HG03139 (cell line): ENCODE data around the gene G2E3.
A peak's percentile ranks its signal among the peaks of the same experiment; 100 is the strongest.
"Not testable (repeated sequence)": the region's sequence is repeated elsewhere in the genome, so short reads cannot be mapped to it uniquely, and the experiment has no call there.

ENCODE experiments used
- ATAC-seq: cut with Tn5 transposase; IDR thresholded peaks from one replicate; pipeline ENCODE4 v1.9.1; 2021; ENCODE audit not compliant: unreplicated experiment

G2E3 gene, protein sequence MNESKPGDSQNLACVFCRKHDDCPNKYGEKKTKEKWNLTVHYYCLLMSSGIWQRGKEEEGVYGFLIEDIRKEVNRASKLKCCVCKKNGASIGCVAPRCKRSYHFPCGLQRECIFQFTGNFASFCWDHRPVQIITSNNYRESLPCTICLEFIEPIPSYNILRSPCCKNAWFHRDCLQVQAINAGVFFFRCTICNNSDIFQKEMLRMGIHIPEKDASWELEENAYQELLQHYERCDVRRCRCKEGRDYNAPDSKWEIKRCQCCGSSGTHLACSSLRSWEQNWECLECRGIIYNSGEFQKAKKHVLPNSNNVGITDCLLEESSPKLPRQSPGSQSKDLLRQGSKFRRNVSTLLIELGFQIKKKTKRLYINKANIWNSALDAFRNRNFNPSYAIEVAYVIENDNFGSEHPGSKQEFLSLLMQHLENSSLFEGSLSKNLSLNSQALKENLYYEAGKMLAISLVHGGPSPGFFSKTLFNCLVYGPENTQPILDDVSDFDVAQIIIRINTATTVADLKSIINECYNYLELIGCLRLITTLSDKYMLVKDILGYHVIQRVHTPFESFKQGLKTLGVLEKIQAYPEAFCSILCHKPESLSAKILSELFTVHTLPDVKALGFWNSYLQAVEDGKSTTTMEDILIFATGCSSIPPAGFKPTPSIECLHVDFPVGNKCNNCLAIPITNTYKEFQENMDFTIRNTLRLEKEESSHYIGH

DNA sequence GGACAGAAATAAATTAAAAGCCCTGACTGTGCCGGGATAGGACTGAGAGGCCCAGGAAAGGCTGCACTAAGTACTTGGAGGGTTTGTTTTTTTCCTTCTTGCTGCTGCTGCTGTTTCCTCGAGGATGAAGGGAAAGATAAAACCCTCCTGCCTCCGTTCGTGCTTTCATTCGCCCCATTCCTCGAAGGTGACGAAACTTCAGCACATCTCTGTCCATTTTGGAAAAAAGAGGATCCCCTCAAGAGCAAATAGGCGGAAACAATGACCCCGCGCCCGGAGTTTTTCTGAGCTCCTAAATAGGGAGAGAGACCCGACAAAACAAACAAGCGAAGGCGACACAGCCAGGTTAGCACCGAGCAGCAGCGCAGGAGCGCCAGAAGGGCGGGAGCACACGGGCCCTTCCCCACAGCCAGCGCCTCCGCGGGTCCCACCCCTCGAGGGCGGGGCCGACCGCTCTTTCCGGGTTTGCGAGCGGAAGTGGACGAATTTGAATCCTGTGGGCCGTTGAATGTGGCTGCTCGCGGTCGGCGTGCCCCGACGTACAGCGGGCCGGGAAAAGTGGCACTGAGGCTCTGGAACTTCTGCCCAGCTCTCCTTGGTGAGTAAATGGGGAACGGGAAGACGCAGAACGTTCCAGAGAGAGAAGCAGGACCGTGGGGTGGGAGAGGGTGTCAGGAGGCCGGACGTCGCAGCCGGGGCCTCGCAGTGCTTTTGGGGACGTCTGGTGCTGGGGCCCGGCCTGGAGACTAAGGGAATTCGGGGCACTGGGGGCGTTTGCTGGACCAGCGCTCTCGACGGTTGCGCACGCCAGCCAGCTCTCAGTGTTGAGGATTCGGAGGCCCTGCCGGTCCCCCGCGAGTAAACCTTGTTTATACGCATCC lies at the start of gene G2E3:
G2E3 (plus strand) TSS at position 484 of the 881 bp plus-strand sequence. CDS start 21,922 bp downstream, outside the sequence.
- ATAC-seq, result peak; percentile 99

DNA sequence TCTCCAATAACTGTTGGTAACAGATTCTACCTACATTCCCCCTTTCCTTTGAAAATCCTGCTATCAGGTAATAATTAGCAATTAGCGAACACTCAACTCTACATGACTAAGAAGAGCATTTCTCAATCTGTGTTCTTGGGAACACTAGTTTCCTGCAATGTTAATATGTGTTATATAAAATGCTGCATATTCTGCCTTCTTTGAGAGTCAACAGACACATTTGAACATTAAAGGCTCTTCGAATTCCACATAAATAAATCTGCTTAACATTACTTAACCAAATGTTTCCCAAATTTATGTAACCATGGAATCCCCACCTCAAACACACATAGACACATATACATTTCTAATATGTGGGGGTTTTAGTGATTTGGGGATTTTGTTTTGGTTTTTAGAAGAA lies 41.2 kb upstream of the G2E3 start:
- ATAC-seq, result no peak

- ATAC-seq, result no peak
These were observed 39.9 kb upstream of the G2E3 start for GRCh38 chr14:30518867-30519560.

- no peak for ATAC-seq
These were observed 39.0 kb upstream of the G2E3 start for GRCh38 chr14:30519961-30520360.

DNA sequence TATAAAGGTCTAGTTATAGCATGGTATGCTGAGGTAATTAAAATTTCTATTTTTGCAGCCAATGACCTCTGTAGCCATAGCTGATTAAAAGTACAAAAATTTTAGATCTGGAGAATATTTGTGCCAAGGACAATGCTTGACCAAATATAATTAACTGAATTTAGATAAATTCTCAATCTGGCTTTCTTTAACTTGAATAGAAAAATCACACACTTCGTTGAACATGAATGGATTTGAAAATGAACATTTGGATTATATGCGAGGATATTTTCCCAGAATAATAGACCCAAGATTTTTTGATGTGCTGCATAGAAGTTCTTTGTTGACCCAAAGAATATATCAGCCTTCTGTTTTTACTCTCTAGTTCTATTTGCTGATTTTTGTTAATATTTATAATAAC lies 38.4 kb upstream of the G2E3 start:
- no peak for ATAC-seq

- ATAC-seq, result no peak
These were observed 36.8 kb upstream of the G2E3 start for GRCh38 chr14:30521899-30522736.

DNA sequence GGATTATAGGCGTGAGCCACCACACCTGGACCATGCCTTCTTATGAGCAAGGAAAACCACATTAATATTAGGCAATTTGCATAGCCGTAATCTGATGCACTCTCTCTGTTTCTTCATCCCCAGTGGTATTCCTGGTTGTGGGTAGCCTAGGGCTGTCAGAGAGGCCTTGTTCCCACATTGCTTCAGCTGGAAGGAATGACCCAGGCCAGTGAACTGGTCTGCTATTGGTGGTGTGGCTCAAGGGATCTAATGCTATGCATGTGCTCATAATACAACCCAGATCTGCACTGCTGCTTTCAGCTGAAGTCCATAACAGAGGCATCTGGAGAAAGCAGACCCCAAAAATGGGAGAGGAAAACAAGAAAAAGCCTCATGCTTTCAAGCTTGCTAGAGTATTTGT lies 33.1 kb upstream of the G2E3 start:
- no peak for ATAC-seq

DNA sequence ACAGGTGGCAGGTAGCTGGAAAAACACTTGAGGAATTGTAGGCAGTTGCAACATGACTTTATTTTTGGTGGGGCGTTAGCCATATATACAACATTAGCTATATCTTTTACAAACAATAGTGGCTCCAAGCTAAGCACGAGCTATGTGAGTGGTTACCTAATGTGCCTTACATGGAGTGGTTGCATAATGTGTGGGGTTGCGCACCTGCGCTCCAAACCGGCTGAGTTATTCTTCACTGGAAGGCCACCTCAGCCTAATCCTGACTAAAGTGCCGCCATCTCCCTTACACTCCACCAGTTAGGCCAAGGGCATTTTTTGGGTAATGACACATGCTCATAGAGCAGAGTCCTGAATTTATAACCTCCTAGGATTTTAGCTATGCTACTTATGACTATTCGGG lies 31.8 kb upstream of the G2E3 start:
- no peak for ATAC-seq

DNA sequence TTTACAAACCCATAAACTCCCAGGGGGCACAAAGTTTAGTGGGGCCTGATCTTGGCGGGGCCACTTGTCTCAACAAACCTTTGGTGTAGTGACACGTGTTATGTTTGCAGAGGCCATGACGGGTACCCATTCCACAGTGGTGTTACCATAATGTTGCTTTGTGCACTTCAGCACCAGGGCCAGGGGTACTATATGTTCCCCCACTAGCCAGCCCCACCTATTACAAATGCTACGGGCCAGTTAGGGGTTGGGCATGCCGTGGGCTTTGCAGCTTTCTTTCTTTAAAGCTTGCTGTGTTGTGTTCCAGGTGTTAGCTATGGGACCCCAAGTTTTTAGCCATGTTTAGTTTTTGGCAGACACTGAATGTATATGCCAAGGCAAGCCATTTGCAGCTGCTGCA lies 30.8 kb upstream of the G2E3 start:
- no peak for ATAC-seq

- ATAC-seq, result no peak
These were observed 29.9 kb upstream of the G2E3 start for GRCh38 chr14:30528778-30529642.

DNA sequence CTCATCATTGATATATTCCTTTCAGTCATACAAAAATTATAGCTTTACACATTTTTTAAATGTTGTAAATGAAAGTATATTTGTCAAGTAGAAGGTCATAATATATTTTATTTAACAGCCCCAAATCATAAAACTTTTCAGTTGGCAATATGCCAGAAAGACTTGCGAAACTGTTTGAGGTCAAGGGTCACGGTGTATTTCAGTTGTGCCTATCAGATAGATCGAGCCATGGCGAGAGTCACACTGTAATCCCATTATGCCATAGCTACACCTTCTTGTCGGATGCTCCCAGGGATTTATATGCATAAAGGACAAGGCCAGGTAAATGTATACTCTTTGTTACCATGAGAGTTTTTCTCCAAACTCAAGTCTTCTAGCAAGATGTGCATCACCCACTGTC lies 26.7 kb upstream of the G2E3 start:
- no peak for ATAC-seq

DNA sequence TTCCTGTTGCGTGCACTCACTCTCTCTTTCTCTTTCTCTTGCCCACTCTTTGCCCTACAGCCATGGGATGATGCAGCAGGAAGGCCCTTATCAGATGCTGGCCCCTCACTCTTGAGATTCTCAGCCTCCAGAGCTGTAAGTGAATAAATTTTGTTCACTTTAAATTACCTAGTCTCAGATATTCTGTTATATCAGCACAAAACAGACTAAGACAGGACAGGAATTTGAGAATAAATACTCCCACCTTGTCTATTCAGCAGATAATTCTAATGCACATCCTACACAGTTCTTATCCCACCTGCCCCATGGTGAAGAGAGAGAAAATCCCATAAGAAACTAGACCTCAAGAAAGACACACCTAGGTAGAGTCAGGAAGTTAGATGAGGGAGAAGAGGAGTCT lies 25.8 kb upstream of the G2E3 start:
- ATAC-seq, result no peak

DNA sequence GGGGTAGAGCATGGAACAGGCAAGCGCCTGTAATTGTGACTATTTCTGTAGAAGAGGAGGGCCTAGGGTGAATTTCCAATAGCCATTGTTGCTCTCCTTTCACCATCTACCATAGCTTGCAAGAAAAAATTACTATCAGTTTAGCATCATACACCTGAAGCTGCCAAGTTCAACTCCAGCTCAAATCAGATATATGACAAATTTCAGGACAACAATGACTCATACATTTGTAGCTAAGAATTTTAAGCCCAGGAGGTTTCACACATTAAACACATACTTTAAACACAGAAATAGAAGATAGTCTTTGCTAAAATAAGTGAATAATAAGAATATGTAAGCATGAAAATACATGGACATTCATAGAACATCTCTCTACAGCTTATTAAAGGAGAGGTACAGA lies 17.6 kb upstream of the G2E3 start:
- no peak for ATAC-seq

- not testable (repeated sequence) for ATAC-seq
These were observed 12.2 kb upstream of the G2E3 start for GRCh38 chr14:30546735-30547134.

- ATAC-seq, result no peak
These were observed 11.4 kb upstream of the G2E3 start for GRCh38 chr14:30547388-30548048.

GRCh38 chr14:30550335-30550734 lies 8.6 kb upstream of the G2E3 start:
- no peak for ATAC-seq

DNA sequence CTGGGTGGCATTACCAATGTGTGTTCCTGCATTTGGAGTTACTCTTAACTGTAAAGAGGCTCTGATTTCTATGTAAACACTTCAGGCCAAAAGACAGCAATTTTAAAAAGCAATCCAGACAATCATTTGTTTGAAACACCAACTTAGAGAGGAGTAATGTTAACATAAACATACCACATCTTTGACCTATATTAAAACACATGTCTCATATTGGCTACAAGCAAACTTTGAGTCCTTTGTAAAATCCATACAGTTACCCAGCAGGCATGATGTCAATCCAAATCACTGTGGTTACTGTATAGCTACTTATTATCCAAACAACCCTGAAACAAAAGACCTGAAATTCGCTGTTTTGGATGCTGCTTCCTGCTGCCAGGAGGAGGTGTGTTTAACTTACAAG lies 7.5 kb upstream of the G2E3 start:
- no peak for ATAC-seq

DNA sequence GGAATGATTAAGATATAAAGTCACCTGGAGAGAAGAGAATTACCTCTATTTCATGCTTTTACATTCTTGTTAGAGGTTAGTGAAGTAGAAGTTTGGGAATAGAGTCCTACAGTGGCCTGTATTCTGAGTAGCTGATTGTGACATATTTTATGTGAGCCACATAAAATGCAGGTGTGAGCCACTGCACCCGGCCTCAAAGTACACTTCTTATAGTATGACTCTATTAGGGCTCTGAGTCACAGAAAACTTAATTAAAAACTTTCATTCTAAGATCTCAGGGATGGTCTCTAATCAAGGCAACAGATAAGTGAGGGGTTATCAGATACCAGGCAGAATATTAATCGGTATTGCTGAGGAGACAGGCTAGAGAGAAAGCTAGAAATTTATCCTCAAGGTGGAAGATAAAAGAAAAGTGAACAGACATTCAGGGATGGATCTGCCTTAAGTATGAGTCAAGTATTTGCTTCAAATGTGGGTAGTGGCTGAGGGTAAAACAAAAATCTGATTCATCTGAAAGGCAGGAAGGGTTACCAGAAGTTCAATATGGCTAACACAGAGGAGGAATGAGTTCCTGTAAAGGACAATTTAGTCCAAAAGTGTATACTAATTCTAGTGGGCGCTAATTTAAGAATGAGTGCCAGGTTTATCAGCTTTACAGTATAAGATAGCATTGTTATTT lies 5.5 kb upstream of the G2E3 start:
- ATAC-seq, result no peak
